ENCODE measurements around the gene CFAP65.

CFAP65 gene

DNA sequence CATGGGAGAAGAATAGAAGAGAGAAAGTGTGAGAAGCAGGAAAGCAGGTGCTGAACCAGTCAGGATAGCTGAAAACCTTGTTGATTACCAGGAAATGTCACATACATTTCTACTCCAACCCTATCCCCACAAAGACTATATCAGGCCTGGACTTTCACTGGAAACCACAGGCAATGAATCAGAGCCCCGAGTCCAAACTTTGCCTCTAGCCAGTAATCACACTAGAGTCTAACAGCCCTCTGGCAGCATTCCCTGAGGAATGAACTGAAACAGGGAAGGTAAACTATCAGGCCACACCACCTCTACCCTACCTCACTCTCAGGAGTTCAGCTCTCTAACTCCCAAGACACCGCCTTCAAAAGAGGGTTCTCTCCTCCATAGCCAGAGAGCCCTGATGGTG lies 38.1 kb upstream of the CFAP65 start:
- Histone ChIP-seq H3K79me2 (ENCODE audit: control insufficient read depth, low read length) (no peaks in the 10 kb centered on the region), H3K4me1 (ENCODE audit: control insufficient read depth, low read length) (peaks cover 17% of the 10 kb centered on the region), H3K4me3 (ENCODE audit: low read length) (no peak overlapping the region), H3K27me3 (ENCODE audit: control insufficient read depth, low read length) (no peaks in the 10 kb centered on the region), H3K4me2 (ENCODE audit: low read length) (no peak overlapping the region), H4K20me1 (ENCODE audit: control insufficient read depth, insufficient read depth, low read depth, low read length) (0 out of 2 replicates have a peak, but pooled peaks cover 3% of the 10 kb centered on the region), H3K9me2 (replicated peaks; ENCODE audit: control insufficient read depth, low read length) (no peaks in the 10 kb centered on the region), H3F3A (ENCODE audit: control insufficient read depth, insufficient read depth) (no peaks in the 10 kb centered on the region; the same call in 1 of the 2 replicates), H3K9me3 (ENCODE audit: control insufficient read depth, insufficient read depth, low read length) (no peaks in the 10 kb centered on the region), H3K27ac (ENCODE audit: low read depth, low read length) (no peak overlapping the region), H3K36me3 (ENCODE audit: control insufficient read depth, low read length) (peaks cover 8% of the 10 kb centered on the region)
- TF ChIP-seq EZH2phosphoT487 (IDR thresholded peaks at IDR 0.05; ENCODE audit: borderline replicate concordance, low read length), result no peak
- TF ChIP-seq, protein P1, sequence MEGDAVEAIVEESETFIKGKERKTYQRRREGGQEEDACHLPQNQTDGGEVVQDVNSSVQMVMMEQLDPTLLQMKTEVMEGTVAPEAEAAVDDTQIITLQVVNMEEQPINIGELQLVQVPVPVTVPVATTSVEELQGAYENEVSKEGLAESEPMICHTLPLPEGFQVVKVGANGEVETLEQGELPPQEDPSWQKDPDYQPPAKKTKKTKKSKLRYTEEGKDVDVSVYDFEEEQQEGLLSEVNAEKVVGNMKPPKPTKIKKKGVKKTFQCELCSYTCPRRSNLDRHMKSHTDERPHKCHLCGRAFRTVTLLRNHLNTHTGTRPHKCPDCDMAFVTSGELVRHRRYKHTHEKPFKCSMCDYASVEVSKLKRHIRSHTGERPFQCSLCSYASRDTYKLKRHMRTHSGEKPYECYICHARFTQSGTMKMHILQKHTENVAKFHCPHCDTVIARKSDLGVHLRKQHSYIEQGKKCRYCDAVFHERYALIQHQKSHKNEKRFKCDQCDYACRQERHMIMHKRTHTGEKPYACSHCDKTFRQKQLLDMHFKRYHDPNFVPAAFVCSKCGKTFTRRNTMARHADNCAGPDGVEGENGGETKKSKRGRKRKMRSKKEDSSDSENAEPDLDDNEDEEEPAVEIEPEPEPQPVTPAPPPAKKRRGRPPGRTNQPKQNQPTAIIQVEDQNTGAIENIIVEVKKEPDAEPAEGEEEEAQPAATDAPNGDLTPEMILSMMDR (IDR thresholded peaks at IDR 0.05; ENCODE audit: low read depth, low read length, poor library complexity, severe bottlenecking), result no peak

DNA sequence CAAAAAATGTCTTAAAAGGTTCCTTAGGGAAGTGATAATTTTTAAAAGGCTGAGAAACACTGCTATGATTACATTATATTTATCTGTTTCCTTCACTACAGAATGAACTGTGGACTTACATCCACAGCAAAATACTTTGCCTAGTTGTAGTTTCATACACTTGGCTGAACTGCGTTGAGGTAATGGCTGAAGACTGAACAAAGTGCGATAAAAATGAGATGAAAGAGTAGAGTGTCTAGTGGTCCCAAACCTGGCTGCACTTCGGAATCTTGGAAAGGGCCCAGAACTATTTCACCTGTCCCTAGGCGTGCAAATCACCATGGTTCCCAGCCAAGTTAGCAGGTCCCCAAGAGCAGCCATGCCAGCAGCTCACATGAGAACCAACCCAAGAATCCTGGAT lies 37.6 kb upstream of the CFAP65 start:
- no peaks in the 10 kb centered on the region; the same call in 1 of the 2 replicates for H3F3A ChIP-seq (ENCODE audit: control insufficient read depth, insufficient read depth)
- H3K4me2 ChIP-seq (ENCODE audit: low read length), result no peak overlapping the region
- H4K20me1 ChIP-seq (ENCODE audit: control insufficient read depth, insufficient read depth, low read depth, low read length), result 0 out of 2 replicates have a peak, but pooled peaks cover 3% of the 10 kb centered on the region
- peaks cover 17% of the 10 kb centered on the region for H3K4me1 ChIP-seq (ENCODE audit: control insufficient read depth, low read length)
- TF ChIP-seq, protein P1 (IDR thresholded peaks at IDR 0.05; ENCODE audit: low read depth, low read length, poor library complexity, severe bottlenecking), result no peak
- TF ChIP-seq EZH2phosphoT487 (IDR thresholded peaks at IDR 0.05; ENCODE audit: borderline replicate concordance, low read length), result no peak
- no peaks in the 10 kb centered on the region for H3K79me2 ChIP-seq (ENCODE audit: control insufficient read depth, low read length)
- no peak overlapping the region for H3K27ac ChIP-seq (ENCODE audit: low read depth, low read length)
- no peaks in the 10 kb centered on the region for H3K9me2 ChIP-seq (replicated peaks; ENCODE audit: control insufficient read depth, low read length)
- H3K9me3 ChIP-seq (ENCODE audit: control insufficient read depth, insufficient read depth, low read length), result no peaks in the 10 kb centered on the region
- H3K36me3 ChIP-seq (ENCODE audit: control insufficient read depth, low read length), result peaks cover 8% of the 10 kb centered on the region
- no peak overlapping the region for H3K4me3 ChIP-seq (ENCODE audit: low read length)
- H3K27me3 ChIP-seq (ENCODE audit: control insufficient read depth, low read length), result no peaks in the 10 kb centered on the region

DNA sequence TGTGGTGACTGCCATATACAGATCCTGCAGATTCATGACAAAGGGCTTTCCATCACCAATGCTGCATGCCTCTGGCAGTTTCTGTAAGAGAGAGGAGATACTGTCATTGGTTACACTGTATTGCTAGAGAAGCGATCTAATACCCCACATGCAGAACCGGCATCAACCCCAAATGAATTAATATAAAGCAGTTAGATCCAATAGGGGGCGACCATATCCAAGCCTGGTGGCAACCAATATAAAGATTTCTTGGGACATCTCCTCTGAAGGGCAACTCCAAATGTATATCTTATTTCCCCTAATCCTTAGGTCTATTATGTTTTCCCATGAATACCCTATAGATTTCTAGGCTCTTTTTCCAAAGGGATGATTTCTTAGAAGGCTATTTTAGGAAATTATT lies 36.8 kb upstream of the CFAP65 start:
- H3K9me3 ChIP-seq (ENCODE audit: control insufficient read depth, insufficient read depth, low read length), result no peaks in the 10 kb centered on the region
- peaks cover 8% of the 10 kb centered on the region for H3K36me3 ChIP-seq (ENCODE audit: control insufficient read depth, low read length)
- no peak overlapping the region for H3K27ac ChIP-seq (ENCODE audit: low read depth, low read length)
- no peaks in the 10 kb centered on the region; the same call in 1 of the 2 replicates for H3F3A ChIP-seq (ENCODE audit: control insufficient read depth, insufficient read depth)
- H3K4me3 ChIP-seq (ENCODE audit: low read length), result no peak overlapping the region
- H3K4me1 ChIP-seq (ENCODE audit: control insufficient read depth, low read length), result peaks cover 17% of the 10 kb centered on the region
- TF ChIP-seq, protein P1 (IDR thresholded peaks at IDR 0.05; ENCODE audit: low read depth, low read length, poor library complexity, severe bottlenecking), result peak; percentile 24
- no peak for TF ChIP-seq EZH2phosphoT487 (IDR thresholded peaks at IDR 0.05; ENCODE audit: borderline replicate concordance, low read length)
- H4K20me1 ChIP-seq (ENCODE audit: control insufficient read depth, insufficient read depth, low read depth, low read length), result 0 out of 2 replicates have a peak, but pooled peaks cover 3% of the 10 kb centered on the region
- H3K79me2 ChIP-seq (ENCODE audit: control insufficient read depth, low read length), result no peaks in the 10 kb centered on the region
- no peak overlapping the region for H3K4me2 ChIP-seq (ENCODE audit: low read length)
- H3K9me2 ChIP-seq (replicated peaks; ENCODE audit: control insufficient read depth, low read length), result no peaks in the 10 kb centered on the region
- H3K27me3 ChIP-seq (ENCODE audit: control insufficient read depth, low read length), result no peaks in the 10 kb centered on the region
